ENCODE measurements around the gene EDC4. TPM values are rescaled to one million over a fixed set of nuclear protein-coding genes. Genes with fewer than 3 reads are reported as not detected.

EDC4 gene
- total RNA-seq, 1 donor from 2014 or later, result 51.2 TPM

GRCh38 chr16:67922740-67923139 is 49.9 kb downstream of the EDC4 start:
- Histone ChIP-seq H3K27me3 (ENCODE audit: low read depth) (no peaks in the 10 kb centered on the region), H3K4me1 (peaks cover 38% of the 10 kb centered on the region), H3K27ac (no peak overlapping the region), H3K9me3 (no peaks in the 10 kb centered on the region), H3K36me3 (peaks cover 46% of the 10 kb centered on the region), H3K4me3 (no peak overlapping the region)
- DNase-seq, result no peak
- ATAC-seq, result no peak
- no peak for TF ChIP-seq CTCF (IDR thresholded peaks at IDR 0.05)
- intact Hi-C loops (cut with DNase I), result no loop called here

GRCh38 chr16:67923414-67924116 is 50.7 kb downstream of the EDC4 start:
- intact Hi-C loops (cut with DNase I), result no loop called here
- TF ChIP-seq CTCF (IDR thresholded peaks at IDR 0.05), result no peak
- Histone ChIP-seq H3K27ac (no peak overlapping the region), H3K27me3 (ENCODE audit: low read depth) (no peaks in the 10 kb centered on the region), H3K4me3 (no peak overlapping the region), H3K4me1 (peaks cover 31% of the 10 kb centered on the region), H3K36me3 (peaks cover 52% of the 10 kb centered on the region), H3K9me3 (no peaks in the 10 kb centered on the region)
- ATAC-seq (no peak), DNase-seq (no peak)

- TF ChIP-seq CTCF (IDR thresholded peaks at IDR 0.05), result no peak
- Histone ChIP-seq H3K27me3 (ENCODE audit: low read depth) (no peaks in the 10 kb centered on the region), H3K36me3 (peaks cover 58% of the 10 kb centered on the region), H3K27ac (no peak overlapping the region), H3K9me3 (no peaks in the 10 kb centered on the region), H3K4me1 (peaks cover 31% of the 10 kb centered on the region), H3K4me3 (no peak overlapping the region)
- no peak for DNase-seq
- intact Hi-C loops (cut with DNase I), result no loop called here
- no peak for ATAC-seq
Observed at GRCh38 chr16:67924140-67924906, 51.5 kb downstream of the EDC4 start.

- intact Hi-C loops (cut with DNase I), result no loop called here
- Histone ChIP-seq H3K9me3 (no peaks in the 10 kb centered on the region), H3K36me3 (peaks cover 59% of the 10 kb centered on the region), H3K27ac (peak overlapping the region; percentile 56), H3K27me3 (ENCODE audit: low read depth) (no peaks in the 10 kb centered on the region), H3K4me3 (no peak overlapping the region), H3K4me1 (peaks cover 31% of the 10 kb centered on the region)
- no peak for TF ChIP-seq CTCF (IDR thresholded peaks at IDR 0.05)
- DNase-seq (peak; percentile 58), ATAC-seq (peak in 1 of 2 donors; percentile 18)
Observed at GRCh38 chr16:67926181-67926750, 53.4 kb downstream of the EDC4 start.

GRCh38 chr16:67927131-67927941 is 54.5 kb downstream of the EDC4 start:
- DNase-seq (no peak), ATAC-seq (no peak)
- Histone ChIP-seq H3K9me3 (no peaks in the 10 kb centered on the region), H3K4me1 (peaks cover 31% of the 10 kb centered on the region), H3K4me3 (no peak overlapping the region), H3K27me3 (ENCODE audit: low read depth) (no peaks in the 10 kb centered on the region), H3K36me3 (peaks cover 60% of the 10 kb centered on the region), H3K27ac (peak overlapping the region; percentile 56)
- intact Hi-C loops (cut with DNase I), result no loop called here
- TF ChIP-seq CTCF (IDR thresholded peaks at IDR 0.05), result no peak

Data from lower lobe of right lung (tissue), 2 donors.